DMS53 (cell line): ENCODE data around the gene KCNMA1.
A peak's percentile ranks its signal among the peaks of the same experiment; 100 is the strongest.

Experiments used
- DNase-seq: peaks from one replicate; lab custom pipeline; 2025; lab: John Stamatoyannopoulos, UW

The KCNMA1 gene

DNA sequence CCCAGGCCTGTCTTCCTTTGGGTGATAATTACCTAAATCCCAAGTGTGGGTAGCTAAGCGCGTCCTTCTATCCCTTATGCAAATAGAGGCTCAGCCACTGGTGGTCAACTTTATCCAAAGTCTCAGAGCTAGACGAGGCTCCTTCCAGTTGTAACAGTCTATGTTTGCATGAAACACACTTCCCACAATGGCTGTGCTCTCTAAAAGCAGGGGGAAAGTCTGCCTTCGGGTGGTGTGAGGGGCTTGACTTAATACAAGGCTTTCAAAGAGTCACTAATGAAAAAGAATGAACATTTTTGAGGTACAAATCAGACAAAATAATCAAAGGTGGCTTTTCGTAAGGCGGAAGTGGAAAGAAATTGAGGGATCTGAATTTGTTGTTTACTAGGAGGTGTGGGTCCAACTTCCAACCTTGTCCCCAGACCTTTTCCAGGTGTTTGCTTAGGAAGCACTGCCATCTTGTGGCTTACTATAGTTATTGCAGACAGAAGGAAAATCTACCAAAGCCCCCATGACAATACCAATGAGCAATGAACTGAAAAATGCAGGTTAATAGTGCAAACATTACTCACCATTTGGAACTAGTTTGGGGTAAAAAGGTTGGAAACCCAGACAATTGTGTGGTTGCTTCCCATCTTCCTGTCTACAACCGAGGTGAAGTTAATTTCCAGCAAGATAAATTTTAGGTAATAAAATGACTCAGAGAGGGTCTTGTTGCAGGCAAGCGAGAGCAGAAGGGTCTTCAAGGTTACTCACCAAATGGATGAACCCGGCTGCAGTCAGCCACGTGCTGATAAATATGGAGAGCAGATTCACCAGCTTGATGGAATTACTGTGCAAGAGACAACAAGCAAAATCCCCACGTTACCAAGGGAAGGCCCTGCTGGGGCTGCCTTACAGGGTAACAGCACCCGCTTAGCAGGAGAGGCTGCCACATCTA is 525.7 kb downstream of the KCNMA1 start:
- DNase-seq = peak; percentile 67

DNA sequence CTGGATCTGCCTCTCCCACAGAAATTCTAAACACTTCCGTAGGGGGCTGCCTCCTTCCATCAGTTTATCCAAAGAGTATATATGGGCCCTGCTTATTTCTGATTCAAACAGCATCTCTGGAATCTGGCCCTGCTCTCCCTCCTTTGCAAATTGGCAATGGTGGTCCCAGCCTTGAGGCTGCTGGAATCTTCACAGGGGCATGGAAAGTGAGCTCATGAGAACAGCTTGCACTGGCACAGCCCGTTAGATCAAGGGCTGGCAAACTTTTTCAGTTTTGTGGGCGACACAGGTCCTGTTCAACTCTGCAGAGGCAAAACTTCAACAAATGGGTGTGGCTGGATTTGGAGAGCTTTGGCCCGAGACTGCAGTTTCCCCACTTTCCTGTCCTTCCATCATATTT is 526.9 kb downstream of the KCNMA1 start:
- DNase-seq = no peak

- no peak for DNase-seq
These were observed 528.1 kb downstream of the KCNMA1 start for GRCh38 chr10:77109351-77109994.

DNA sequence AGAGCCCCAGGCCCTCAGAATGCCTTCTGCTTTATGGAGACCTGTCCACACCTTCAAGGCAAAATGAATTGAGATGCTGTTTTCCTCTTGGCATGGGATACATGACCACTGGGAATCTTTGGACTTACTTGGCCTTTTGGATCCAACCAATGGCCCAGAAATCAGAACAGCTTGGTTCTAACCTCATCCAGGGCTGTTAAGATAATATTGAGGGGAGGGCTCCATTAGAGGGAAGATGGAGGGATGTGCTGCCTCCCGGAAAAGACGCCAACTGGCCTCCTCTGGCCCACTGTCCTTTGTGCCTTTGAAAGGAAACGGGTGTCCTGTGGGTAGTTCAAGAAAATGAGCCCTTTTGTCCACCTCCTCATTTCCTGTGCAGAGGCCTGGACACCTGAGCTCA is 530.9 kb downstream of the KCNMA1 start:
- DNase-seq = no peak

DNA sequence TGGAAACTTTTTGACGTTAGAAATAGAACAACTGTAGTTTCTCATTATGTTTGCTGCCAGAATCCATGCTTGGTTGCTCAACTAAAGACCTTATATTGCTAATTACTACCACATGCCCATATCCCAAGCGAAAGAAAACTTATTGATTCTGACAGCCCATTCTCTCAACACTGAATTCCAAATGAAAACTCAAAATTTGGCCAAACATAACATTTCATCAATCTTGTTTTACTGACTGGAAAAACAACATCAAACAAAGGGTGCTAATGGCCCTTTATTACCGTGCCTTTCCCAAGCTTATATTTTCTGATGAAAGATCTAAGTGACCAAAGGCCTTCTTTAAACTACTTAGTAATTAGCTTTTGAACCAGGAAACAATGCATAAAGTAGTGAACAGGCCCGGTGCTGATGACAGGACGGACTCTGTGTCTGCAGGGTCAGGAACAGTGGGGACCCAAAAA is 531.8 kb downstream of the KCNMA1 start:
- no peak for DNase-seq

DNA sequence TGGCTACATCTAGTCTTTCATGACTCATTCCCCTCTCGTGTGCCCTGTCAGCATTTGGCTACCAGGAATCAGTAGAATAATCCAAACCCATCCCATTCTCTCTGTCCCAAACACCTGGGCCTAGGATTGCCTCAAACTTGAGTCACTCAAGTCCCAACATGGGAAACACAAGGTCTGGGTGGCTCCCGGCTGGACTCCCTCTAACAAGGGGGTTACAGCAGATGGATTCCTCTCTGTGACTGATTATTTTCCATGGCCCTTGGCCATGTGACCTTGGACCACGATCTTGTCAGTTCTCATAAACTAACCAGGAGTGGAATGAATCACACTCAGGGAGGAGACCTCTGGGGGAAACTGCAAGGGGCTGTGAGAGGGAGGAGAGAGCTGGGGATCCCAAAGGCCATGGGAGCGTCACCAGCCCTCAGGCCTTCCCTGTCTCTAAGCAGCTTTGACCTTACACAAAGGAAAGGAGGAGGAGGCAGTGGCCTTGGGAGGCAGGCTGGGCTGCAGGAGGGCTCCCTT is 533.1 kb downstream of the KCNMA1 start:
- DNase-seq = no peak

- DNase-seq = no peak
These were observed 534.4 kb downstream of the KCNMA1 start for GRCh38 chr10:77103213-77103612.

- DNase-seq = no peak
These were observed 536.3 kb downstream of the KCNMA1 start for GRCh38 chr10:77101341-77101740.

- no peak for DNase-seq
These were observed 538.5 kb downstream of the KCNMA1 start for GRCh38 chr10:77099136-77099535.

DNA sequence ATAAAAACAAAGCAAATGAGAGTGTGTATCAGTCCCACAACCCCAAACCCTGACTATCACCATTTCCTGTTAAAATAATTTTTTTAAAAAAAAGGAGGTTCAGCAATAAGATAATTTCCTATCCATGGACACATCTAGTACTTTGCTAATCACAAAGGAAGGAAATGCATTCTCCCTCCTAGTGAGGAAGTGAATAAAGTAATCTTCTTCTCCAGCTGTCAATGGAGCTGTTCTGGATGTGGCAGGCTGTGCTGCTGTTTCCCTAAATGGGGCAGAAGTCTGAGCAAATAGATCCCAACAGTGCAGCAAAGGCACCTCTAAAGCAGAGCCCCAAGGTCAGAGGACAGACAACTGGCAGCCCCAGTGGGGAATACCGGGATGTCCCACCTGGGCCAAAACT is 540.0 kb downstream of the KCNMA1 start:
- DNase-seq = no peak

- DNase-seq = no peak
These were observed 544.5 kb downstream of the KCNMA1 start for GRCh38 chr10:77093126-77093525.

DNA sequence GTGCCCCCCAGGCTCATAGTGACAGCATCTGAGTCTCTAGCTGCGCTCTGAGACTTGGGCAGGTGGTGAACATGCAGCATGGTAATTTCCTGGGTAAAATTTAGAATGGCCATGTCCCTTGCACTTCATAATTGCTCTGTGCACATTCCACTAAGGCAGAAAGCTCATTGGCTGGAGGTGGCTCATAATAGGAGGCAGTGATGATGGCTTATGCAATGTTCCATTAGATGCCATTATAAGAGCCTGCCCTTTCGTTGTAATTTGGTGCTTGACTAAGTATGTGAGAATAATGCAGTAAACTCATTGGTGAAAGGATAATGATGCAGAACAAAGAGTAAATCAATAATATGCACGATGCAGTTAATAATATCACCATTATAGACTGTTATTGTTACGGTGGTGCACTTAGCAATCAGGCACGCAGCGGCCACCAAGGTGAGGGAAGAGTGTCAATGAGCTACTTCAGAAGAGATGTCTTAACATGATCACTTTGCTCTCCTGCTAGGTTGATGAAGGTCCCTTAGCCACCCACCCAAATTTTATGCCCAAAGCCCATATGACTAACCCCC is 545.9 kb downstream of the KCNMA1 start:
- no peak for DNase-seq

DNA sequence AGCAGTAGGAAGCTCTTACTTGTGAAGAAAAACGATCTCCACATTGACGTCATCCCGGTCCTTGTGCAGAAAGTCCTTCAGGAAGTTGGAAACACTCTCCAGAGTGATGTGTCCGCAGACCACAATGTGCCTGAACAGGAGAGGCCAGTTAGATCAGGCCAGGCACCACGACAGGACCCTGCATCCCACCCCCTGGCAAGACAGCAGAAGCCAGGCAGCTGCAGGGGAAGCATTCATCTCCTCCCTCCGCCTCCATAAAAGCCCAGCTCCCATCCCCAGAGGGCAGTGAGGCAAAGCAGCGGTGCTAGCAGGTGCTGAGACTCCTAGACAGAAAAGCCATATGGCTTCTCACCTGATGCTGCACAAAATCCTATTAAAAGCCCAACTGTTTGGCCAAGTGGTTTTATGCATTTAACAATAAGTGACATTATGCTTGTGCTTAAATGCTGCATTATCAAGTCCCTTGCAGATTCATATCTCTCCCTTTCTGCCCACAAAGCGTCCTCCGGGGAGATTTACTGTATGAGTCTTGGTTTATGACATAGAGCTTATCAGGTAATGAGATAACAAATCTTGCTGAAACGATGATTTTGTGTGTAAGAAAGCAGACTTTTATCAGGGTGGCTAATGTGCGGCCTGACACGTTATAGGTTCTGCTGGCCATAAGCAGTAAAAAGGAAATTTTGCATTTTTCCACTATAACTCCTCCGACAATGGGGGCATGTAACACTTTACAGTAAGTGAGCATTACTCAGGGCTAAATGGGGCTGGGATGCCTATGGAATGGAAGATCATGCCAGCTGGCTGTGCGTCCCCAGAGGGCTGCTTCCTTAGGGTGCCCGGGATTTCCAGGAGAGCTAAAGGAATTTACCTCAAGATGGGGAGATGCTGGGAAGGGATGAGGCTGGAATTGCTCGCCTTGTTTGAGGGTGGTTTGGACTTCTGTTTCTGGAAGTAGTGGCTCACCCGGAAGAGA is 546.9 kb downstream of the KCNMA1 start:
- no peak for DNase-seq

DNA sequence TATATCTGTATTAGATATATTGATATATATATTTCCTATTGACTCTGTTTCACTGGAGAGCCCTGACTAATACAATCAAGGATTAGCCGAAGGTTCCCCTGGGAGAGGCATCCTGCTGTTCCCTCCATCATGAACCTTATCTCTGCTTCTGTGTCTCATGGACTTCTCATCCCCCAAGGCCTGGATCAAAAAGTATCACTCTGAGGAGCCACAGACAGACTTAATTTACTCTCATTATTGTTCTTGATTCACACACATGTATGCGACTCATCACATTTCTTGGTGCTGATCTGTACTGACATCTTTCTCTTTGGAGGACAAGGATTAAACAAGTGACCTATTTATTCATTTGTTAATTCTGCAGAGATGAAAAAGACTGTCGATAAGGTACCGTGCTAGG is 550.2 kb downstream of the KCNMA1 start:
- DNase-seq = no peak

- no peak for DNase-seq
These were observed 551.5 kb downstream of the KCNMA1 start for GRCh38 chr10:77086081-77086480.

- no peak for DNase-seq
These were observed 552.3 kb downstream of the KCNMA1 start for GRCh38 chr10:77085344-77085743.

- DNase-seq = no peak
These were observed 553.0 kb downstream of the KCNMA1 start for GRCh38 chr10:77084431-77085144.

- DNase-seq = peak; percentile 7
These were observed 554.9 kb downstream of the KCNMA1 start for GRCh38 chr10:77082601-77083252.

- no peak for DNase-seq
These were observed 556.1 kb downstream of the KCNMA1 start for GRCh38 chr10:77081481-77081891.

DNA sequence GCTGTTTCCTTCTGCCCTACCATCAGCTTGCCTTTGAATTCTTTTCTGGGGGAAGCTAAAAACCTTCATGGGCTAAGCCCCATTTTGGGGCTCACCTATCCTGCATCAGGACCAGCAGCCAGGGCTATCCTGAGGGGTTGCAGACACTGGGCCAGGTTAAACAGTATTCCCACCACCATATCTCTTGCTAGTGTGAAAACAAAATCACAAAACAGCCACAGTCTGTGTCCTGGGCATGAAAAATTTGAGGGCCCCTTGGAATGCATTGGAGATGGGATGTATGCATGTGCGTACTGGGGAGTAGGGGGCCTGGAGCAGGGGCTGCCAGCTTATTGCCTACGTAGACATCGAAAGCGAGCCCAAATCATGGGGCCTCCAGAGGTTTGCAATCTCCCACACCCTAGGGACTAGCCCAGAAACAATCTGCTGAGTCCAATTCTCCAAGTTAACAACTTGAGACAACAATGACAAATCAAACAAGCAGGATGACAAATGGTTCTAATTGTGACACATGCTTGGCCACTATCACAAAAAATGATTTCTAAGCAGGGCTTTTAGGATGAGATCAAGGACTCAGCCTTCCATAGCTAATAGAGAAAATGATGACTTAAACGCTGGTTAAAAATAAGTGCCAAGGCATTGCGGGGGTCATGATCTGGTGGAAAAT is 557.1 kb downstream of the KCNMA1 start:
- no peak for DNase-seq
